ENCODE results near the gene NCSTN.

Gene NCSTN

DNA sequence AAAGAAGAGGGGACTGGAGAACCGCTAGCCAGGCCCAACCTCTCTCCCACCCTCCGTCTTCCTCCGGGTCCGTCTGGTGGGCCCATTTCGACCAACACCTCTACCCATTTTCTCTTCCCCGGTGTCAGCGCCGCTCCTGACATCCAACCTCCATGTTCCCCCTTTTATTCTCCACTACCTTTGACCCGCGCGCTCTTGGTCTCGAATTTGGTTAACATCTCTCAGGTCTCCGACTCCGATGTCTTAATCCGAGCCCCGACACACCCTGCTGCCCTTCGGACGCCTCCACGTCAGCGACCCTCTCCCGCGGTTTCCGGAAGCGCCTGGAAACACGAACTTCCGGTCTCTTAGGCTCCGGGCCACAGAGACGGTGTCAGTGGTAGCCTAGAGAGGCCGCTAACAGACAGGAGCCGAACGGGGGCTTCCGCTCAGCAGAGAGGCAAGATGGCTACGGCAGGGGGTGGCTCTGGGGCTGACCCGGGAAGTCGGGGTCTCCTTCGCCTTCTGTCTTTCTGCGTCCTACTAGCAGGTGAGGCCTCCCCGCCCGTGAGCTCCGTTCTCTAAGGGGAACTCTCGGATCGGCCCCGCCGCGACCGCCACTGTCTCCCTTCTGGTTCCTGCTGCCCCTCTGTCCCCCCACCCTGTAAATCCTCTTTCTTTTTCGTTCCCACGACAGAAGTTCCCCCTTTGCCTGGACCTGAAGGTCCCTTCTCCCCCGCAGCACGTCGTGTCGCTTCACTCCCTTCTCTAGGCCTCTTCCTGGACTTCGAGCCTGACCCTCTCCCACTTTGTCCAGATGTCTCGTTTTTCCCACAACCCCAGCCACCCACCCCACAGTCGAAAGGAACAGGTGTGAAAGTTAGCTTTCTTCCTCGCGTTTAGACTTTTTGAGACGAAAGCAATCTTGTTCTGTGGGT, at the start of gene NCSTN, which contains the start of gene COPA:
Gene NCSTN, plus strand, starts transcription at position 431 of the 917 bp plus-strand sequence. Its CDS starts 14 bp downstream, at position 445.
Gene COPA, minus strand, starts transcription at position 298 of the 917 bp plus-strand sequence. Its CDS starts 80 bp downstream, at position 218.
- peak; percentile 98 for DNase-seq

DNA sequence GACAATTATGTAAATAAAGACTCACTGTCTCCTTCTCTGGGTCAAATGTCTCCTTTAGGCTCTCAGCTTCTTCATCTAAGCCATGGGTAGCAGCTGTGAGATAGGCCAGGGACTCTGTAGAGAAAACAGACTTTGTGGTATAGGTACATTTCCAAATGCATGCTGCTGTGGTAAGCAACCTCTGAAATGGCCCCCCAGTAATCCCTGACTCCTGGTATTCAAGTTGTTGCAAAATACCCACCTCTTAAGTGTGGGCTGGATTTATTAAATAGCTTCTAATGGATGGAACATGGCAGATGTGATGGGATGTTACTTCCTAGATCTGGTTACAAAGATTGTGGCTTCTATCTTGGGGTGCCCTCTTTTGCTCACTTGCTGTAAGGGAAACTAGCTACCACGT, 47.1 kb upstream of the NCSTN start:
- DNase-seq = no peak

DNA sequence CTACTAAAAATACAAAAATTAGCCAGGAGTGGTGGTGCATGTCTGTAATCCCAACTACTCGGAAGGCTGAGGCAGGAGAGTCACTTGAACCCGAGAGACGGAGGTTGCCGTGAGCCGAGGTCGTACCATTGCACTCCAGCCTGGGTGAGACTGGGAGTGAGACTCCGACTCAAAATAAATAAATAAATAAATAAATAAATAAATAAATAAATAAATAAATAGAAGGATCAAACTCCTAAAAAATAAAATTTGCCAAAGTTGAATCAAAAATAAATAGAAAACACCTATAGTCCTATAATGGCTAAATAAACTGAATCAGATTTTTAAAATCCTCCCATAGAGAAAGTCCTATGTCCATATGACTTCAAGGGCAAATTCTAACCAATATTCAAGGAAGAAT, 43.0 kb upstream of the NCSTN start:
- DNase-seq = no peak

DNA sequence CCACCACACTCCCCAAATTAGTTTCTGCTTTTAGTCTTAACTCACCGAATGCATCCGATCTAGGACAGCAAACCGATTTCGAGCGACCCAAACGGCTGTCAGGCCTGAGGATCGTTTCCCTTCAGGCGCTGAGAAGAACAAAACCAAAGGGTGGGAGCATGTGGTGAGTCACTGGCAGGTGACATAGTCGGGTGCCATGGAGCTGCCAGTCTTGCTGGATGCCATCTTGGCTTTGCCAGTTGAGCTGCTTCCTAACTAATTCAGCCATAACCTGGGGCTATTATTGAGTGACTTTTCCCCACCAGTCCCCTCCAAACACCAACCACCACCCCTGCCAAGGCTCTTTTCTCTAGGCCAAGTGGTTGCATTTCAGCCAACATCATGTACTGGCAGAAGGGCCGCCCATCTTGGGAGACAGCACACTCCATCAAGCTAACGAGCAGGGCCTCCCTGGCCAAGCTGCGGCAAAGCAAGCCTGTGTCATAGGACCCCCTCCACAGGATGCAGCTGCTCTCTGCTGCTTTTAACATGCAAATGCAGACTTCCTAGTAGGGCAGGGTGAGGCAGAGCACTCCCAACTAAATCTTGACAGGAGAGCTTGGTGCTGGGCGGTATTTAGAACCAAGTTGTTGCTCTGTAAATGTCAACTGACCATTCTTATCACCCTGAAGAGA, 35.9 kb upstream of the NCSTN start:
- DNase-seq = no peak

DNA sequence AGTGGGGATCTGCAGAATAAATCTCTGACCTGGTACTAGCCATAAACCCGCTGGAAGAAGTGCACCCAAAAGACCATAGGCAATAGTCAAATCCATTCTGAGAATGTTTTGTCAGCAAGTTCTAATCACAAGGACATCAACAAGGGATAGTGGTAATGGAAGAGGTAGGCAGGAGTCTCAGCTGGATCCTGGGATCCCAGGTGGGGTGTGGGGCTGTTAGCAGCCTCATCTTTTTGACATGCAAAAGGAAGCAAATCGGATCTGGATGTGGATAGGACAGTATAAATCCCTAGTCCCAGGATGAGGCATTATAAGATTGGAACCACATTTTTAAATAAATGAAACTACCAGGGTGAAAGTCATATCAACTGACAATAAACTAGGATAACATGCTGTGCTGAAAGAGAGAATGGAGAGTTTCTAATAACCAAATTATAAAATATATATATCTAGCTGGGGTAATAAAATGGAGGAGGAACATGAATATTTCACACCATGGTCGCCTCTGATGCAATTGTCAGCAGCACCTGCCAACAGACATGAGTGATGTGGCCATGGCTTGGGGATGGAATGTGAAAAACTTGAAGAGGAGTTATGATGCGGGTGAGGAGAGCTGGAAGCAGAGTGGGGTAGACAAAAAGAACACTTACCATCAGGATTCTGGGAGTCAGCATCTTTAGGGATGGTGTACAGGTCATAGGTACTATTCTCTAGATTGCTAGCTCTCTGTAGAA, 34.6 kb upstream of the NCSTN start:
- DNase-seq = no peak

DNA sequence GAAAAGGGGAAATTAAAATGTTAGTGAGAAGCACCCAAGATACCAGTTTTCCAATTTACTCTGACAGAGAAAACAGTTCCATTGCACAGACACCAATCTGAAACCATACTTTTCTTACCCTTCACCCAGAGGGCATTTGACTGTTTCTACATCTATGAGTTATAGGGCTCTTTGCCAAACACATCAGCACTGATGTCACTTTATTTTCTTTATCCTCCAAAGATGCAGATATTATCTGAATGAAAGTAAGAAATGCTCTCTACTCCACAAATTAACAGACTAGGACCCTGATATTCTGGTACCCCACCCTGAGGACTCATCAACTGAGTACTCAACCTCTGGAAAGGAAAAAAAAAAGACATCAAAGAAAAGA, 34.0 kb upstream of the NCSTN start:
- DNase-seq = no peak

DNA sequence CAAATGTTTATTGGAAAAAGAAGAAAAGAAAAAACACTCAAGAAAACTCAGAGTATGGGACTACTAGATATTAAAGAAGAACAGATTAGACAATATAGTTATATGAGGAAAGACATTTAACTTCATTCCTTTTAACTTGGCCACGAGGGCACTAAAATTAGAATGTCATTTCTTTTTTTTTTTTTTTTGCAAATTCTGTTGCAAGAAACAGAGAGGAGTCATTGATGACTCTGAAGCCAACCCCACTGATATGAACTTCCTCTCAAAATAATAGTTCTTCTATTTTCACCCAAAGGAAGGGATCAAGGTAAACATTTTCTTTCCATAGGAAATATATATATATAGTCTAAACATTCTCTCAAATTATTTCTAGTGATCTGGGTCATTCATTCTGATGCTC, 33.6 kb upstream of the NCSTN start:
- DNase-seq = no peak

DNA sequence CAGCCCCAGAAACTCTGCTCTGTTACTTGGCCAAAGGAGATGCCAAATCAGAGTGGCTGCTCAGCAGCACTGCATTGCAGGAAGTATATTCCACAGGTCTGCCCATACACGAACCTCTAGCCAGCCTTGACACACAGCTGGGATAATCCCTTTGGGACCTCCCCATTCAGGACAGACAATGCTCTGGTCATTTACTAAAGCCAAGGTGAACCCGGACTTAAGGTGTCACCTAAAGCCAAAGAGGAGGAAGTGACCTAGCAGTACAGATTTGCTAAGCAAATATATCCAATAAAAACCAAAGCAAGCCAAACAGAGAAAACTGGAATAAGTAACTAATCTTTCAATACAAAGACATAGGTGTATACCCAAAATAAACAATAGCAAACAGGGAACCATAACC, 27.8 kb upstream of the NCSTN start:
- DNase-seq = no peak

DNA sequence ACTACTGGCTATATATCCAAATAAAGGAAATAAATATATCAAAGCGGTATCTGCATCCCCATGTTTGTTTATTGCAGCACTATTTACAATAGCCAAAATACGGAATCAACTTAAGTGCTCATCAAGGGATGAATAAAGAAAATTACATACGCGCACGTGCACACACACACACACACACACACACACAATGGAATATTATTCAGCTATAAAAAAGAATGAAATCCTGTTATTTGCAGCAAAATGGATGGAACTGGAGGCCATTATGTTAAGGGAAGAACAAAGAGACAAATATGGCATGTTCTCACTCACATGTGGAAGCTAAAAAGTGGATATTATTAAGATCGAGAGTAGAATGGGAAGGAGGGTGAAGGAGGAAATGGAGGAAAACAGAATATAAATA, 20.4 kb upstream of the NCSTN start:
- DNase-seq = no peak

DNA sequence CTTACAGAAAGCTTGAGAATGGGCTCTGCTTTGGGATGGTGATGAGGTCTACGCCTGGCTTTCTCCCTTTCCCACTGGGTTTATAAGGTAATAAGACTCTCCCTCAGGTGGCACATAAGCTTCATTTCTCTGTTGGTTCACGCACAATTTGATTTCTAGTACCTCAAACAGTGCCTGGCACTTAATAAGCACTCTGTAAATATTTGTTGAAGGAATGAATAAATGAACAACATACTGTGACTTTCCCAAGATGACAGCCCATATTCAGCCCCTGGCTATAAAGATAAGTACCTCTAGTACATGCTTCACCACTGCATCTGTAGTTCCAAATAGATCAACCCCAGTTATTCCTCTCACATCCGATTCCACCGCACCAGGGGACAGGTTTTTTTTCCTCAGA, 17.9 kb upstream of the NCSTN start:
- no peak for DNase-seq

DNA sequence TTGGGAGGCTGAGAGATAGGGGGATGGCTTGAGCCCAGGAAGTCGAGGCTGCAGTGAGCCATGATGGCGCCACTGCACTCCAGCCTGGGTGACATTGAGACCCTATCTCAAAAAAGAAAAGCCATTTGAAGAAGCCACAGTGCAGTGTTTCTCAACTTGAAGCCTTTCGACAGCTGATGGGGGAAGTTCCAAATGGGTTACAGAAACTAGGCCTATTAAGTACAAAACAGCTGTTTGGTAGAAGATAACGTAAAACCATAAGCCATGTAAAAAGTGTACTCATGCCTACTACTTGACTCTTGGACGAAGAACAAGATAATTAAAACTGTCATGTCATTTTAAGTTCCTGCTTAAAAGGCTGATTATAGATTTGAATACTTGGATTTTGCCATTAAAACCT, 16.8 kb upstream of the NCSTN start:
- DNase-seq = peak; percentile 72

DNA sequence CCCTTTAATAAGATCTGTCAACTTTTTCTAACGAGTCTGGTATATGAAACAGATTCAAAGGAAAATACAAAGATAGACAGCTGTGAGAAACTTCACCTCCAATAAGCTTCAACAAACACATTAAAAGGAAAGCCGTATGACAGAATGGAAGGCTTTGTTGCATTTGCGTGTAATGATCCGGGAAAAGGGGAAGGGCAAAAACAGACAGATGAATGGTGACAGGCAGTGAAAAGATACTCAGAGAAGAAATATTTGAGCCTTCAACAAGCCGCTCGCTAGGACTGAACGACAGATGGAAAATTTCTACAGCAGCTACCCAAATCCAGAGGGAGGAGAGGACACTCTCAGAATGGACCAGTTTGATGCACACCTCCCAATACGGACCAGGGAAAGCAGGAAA, 15.0 kb upstream of the NCSTN start:
- no peak for DNase-seq

DNA sequence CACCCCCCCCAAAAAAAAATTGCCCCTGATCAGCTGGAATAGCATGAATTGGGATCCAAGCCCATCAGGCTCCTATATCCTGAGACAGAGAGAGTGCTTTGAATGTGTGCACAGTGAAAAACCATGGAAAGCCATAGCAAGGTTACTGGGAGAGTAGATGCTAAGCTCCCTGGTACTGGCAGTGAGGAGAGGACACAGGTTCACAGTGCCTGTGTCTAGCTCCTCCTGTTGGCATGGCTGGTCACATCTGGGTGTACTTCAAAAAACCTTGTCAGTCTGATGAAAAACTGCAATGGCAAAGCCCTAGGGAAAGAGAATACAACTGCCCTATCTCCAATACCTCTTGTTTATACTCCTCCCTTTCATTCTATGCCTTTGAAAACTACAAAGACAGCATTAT, 13.1 kb upstream of the NCSTN start:
- DNase-seq = peak; percentile 22

DNA sequence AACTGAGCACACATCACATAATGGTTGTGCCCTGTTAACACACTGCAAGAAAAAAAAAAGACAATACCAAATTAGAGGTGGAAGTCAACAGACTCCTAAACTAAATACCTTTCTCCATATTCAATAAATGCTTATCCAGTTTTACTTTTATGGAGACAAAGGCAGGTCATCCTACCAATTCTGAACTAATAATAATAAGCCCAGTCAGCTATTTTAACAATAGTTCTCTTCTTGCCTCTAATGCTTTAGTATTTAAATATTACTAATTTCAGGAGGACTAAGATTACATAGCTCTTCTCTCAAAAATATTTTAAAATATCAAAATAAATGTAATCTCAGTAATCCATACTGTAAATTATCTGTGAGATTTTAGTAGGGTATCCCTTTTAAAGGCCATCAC, 10.7 kb upstream of the NCSTN start:
- no peak for DNase-seq

DNA sequence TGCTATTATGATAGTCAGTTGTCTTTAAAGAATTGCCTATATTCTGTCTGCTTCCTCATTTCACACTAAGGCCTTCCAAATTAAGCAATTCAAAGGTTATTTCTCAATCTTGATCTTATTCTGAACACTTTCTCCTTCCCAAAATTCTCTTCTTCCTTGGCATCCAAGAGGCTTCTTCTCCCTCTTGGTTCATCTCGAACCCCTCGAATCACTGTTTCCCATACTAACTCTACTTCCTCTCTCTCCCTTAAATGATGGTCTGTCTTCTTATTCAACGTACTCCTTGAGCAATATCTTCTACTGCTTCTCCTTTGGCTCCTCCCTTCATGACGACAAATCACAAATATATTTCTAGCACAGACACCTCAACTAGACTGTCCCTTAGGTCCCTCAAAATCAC, 4.6 kb upstream of the NCSTN start:
- peak; percentile 13 for DNase-seq

DNA sequence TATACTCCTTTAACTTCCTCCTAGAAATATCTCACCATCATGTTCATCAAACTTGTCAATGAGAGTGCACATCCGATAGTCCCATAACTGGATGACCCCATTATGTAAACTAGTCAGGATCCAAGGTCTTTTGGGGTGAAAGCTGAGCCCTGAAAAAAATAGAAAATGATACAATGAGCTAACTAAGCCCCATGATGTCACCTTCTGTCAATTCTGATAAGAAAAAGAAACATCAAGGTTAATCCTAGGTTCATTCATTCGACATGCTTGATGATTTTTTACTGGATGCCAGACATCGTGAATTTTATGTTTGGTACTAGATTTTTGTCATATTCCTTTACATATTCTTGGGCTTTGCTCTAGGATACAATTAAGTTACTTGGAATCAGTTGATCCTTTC, 3.0 kb upstream of the NCSTN start:
- no peak for DNase-seq

DNA sequence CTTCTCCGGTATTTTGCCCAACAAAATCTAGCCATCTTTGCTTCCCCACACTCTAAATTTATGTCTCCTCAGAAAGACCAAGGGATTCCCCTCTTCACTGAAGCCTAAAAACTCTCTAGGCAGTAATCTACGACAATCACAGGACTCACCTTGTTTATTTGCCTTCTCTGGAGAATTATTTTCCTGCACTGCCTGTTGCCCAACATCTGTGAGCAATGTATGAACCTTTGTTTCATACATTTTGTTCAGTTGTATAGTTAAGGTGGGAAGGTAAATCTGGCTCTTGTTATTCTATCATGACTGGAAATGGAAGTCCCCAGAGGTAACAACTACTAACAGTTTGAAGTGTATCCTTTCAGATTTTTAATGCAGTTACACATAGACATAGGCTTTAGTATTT, 2.3 kb upstream of the NCSTN start:
- no peak for DNase-seq

DNA sequence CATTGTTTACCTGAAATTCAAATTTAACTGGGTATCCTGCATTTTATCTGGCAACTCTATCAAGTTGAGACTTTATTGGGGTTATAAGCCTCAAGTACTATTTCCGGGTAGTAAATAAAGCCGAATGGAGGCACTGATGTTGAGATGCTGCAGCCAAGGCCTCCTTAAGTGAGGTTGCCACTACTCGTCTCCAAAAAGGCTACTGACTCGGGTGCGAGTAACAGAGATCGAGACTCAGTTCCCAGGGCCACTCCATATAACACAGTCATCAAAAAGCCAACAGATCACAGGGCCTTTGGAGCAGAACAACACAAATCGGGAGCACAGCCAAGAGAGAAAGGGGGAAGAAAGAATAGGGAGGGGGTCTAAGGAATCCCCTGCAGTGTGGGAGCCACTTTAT, 657 bp upstream of the NCSTN start:
- peak; percentile 49 for DNase-seq

DNA sequence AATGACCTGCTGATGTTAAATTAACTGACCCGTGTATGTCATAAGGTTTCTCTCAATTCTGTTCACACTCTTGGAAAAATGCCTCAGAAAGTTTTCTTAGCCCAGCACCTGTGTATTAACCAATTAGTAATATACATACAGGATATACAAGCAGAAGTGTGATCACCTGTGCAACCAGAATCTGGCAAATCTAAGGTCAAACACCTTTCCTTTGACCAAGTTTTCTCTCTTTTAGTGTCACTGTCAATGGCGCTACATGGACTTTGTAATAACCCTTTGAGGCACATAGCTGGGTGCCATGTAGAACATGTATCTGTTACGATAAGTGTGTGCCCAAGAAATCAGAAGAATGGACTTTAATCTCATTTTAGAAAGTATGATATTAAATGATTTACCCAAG, 1.1 kb downstream of the NCSTN start:
- DNase-seq = no peak

DNA sequence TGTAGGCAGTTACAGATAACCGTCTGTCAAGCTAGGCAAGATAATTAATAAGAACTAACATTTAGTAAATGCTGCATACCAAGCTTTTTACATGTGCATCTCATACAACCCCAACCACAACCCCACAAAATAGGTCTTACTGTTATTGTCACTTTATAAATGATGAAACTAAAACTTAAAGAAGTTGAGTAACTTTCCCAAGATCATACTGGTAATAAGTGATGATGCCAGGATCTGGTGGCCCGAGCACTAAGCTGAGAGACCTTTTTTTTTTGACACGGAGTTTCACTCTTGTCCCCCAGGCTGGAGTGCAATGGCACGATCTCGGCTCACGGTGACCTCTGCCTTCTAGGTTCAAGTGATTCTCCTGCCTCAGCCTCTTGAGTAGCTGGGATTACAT, 1.8 kb downstream of the NCSTN start:
- DNase-seq = no peak

DNA sequence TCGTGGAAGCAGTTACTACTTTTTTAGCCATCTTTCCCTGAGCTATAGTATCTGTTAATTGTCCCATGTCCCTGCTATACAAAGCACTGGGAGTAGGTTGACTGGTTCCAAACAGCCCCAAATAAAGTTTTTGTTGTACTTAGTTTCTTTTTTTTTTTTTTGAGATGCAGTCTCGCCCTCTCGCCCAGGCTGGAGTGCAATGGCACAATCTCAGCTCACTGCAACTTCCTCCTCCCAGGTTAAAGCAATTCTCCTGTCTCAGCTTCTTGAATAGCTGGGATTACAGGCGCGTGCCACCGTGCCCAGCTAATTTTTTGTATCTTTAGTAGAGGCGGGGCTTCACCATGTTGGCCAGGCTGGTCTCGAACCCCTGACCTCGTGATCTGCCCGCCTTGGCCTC, 3.3 kb downstream of the NCSTN start:
- DNase-seq = no peak

DNA sequence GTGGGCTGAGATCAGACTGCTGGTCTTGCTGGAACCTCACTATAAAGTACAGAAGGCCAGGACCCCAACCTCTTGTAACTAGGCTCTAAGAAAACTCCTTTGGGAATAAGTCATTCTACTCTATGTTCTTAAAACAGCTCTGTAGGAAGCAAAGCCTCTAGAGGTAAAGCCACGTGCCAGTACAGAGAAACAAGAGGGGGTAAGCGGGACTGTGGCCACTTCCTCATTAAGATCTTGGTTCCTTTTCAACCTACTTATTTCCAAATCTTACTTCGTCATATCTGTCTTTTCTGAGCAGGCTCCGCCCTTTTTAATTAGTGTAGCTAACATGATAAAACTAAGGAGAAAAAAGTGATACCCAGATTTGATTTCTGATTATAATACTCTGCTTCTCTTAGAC, 3.8 kb downstream of the NCSTN start:
- peak; percentile 79 for DNase-seq

DNA sequence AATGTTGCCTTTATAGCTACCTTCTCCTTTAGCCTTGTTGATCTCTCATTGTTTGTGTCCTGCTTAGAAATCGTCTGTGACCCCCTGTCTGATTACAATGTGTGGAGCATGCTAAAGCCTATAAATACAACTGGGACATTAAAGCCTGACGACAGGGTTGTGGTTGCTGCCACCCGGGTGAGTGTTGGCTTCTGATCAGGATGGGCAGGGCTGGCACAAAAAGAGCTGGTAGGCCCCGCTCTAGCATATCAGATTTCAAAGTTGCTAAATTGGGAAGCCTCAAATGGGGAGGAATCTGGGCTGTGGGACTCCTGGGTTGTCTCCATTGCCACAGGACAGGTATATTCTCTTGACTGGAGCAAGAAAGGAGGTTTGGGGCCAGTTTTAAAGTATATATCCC, 8.4 kb downstream of the NCSTN start:
- no peak for DNase-seq

DNA sequence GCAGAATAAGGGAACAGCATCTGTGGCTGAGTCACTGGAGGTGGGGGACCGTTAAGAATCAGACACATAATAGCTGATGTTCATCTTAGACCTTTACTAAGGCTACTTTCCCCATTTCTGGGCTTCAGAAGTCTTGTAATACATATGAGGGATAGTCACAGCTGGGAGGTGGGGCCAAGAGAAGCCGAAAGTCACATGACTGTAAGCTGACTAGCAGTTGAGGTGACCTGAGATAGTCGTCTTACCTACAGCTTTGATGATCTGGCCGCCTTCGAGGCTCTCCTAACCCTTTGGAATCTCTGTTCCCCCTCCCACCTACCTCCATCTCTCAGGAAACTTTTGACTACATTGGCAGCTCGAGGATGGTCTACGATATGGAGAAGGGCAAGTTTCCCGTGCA, 9.4 kb downstream of the NCSTN start:
- no peak for DNase-seq

All from hematopoietic multipotent progenitor cell treated with erythropoietin and hydrocortisone succinate and interleukin-3 and kit ligand, for 6 days (in vitro differentiated cells).